ENCODE results near the gene COL5A1.

Gene COL5A1

DNA sequence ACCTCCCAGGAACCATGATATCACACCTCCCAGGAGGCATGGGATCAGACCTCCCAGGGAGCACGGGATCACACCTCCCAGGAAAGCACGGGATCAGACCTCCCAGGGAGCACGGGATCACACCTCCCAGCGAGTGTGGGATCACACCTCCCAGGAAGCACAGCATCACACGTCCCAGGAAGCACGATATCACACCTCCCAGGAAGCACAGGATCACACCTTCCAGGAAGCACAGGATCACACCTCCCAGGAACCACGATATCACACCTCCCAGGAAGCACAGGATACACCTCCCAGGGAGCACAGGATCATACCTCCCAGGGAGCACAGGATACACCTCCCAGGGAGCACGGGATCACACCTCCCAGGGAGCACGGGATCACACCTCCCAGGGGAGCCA, 209.0 kb downstream of the COL5A1 start:
- TF ChIP-seq REST (IDR thresholded peaks at IDR 0.05; ENCODE audit: insufficient replicate concordance, low read depth) (no peak), SPI1 (IDR thresholded peaks at IDR 0.05; ENCODE audit: borderline replicate concordance, low read depth) (no peak), GABPA (IDR thresholded peaks at IDR 0.05; ENCODE audit: low read depth) (no peak), POLR2AphosphoS5 (IDR thresholded peaks at IDR 0.05; ENCODE audit: low read depth) (no peak)
- TF ChIP-seq, protein P1, sequence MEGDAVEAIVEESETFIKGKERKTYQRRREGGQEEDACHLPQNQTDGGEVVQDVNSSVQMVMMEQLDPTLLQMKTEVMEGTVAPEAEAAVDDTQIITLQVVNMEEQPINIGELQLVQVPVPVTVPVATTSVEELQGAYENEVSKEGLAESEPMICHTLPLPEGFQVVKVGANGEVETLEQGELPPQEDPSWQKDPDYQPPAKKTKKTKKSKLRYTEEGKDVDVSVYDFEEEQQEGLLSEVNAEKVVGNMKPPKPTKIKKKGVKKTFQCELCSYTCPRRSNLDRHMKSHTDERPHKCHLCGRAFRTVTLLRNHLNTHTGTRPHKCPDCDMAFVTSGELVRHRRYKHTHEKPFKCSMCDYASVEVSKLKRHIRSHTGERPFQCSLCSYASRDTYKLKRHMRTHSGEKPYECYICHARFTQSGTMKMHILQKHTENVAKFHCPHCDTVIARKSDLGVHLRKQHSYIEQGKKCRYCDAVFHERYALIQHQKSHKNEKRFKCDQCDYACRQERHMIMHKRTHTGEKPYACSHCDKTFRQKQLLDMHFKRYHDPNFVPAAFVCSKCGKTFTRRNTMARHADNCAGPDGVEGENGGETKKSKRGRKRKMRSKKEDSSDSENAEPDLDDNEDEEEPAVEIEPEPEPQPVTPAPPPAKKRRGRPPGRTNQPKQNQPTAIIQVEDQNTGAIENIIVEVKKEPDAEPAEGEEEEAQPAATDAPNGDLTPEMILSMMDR (IDR thresholded peaks at IDR 0.05; ENCODE audit: insufficient read depth, low read length), result no peak
- Histone ChIP-seq H3K4me3 (replicated peaks; ENCODE audit: insufficient read depth, low read length) (no peak overlapping the region), H3K27me3 (ENCODE audit: insufficient read depth, poor library complexity, severe bottlenecking) (no peaks in the 10 kb centered on the region), H3K27ac (replicated peaks) (no peak overlapping the region)
- no peak for DNase-seq (ENCODE audit: low read depth in 1 of 2, low spot score in 1 of 2)

DNA sequence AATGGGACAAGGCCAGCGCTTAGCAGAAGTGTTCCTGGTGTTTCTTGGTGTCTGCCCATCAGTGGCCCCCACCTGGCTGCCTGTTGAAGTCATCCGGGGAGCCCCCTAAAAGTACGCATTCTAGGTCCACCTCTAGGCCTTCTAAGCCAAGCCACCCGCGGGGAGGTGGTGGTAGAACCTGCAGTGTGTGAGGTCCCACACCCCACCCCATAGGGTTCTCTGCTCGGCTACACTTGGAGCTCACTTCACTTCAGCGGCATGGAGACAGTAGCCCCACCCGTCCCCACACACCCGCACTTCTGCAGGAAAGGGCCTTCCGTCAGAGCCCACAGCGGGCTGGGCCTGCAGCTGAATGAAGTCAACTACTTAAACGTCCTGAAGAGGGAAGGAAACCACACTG, 209.4 kb downstream of the COL5A1 start:
- no peak for DNase-seq (ENCODE audit: low read depth in 1 of 2, low spot score in 1 of 2)
- no peak overlapping the region for H3K27ac ChIP-seq (replicated peaks)
- H3K27me3 ChIP-seq (ENCODE audit: insufficient read depth, poor library complexity, severe bottlenecking), result no peaks in the 10 kb centered on the region
- TF ChIP-seq SPI1 (IDR thresholded peaks at IDR 0.05; ENCODE audit: borderline replicate concordance, low read depth) (no peak), REST (IDR thresholded peaks at IDR 0.05; ENCODE audit: insufficient replicate concordance, low read depth) (no peak), POLR2AphosphoS5 (IDR thresholded peaks at IDR 0.05; ENCODE audit: low read depth) (no peak), GABPA (IDR thresholded peaks at IDR 0.05; ENCODE audit: low read depth) (no peak)
- TF ChIP-seq, protein P1 (IDR thresholded peaks at IDR 0.05; ENCODE audit: insufficient read depth, low read length), result no peak
- H3K4me3 ChIP-seq (replicated peaks; ENCODE audit: insufficient read depth, low read length), result no peak overlapping the region

DNA sequence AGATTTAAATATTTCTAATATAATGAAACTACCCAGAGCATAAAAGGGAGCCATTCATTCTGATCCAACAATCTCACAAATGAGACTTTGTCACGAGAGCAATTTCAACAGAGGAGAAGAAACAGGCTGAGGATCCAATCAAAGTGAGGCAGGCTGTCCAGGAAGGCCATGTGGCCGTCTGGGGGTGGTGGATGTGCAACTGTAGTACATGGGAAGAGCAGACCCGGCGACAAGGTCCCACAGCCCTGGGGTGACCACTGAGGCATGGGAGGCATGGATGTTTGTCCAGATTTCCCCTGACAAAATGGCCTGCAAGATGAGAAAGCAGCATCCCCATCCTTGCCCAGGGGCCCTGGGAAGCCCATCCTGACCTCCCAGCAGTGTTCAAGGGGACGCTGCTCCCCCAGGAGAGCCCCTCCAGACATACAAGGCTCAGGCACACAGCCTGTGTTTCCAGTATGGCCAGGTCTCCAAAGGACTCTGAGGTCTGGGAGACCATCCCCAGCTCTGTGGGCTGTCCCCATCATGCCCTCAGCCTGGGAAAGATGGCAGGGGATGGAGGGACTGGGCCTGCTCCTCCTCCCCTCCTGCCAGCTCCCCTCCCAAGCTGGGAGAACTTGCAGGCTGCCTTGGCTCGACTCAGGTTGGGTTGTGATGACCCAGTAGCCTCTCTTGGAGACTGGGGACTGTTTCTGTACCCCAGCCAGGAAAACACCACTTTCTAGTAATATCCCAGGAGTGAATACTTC, 211.5 kb downstream of the COL5A1 start:
- Histone ChIP-seq H3K27me3 (ENCODE audit: insufficient read depth, poor library complexity, severe bottlenecking) (no peaks in the 10 kb centered on the region), H3K27ac (replicated peaks) (no peak overlapping the region), H3K4me3 (replicated peaks; ENCODE audit: insufficient read depth, low read length) (no peak overlapping the region)
- DNase-seq (ENCODE audit: low read depth in 1 of 2, low spot score in 1 of 2), result no peak
- no peak for TF ChIP-seq POLR2AphosphoS5 (IDR thresholded peaks at IDR 0.05; ENCODE audit: low read depth)

- Histone ChIP-seq H3K4me3 (replicated peaks; ENCODE audit: insufficient read depth, low read length) (no peak overlapping the region), H3K27ac (replicated peaks) (no peak overlapping the region), H3K27me3 (ENCODE audit: insufficient read depth, poor library complexity, severe bottlenecking) (no peaks in the 10 kb centered on the region)
- DNase-seq (ENCODE audit: low read depth in 1 of 2, low spot score in 1 of 2), result no peak
- TF ChIP-seq GABPA (IDR thresholded peaks at IDR 0.05; ENCODE audit: low read depth), result no peak
- no peak for TF ChIP-seq SPI1 (IDR thresholded peaks at IDR 0.05; ENCODE audit: borderline replicate concordance, low read depth)
- TF ChIP-seq POLR2AphosphoS5 (IDR thresholded peaks at IDR 0.05; ENCODE audit: low read depth), result no peak
- TF ChIP-seq, protein P1 (IDR thresholded peaks at IDR 0.05; ENCODE audit: insufficient read depth, low read length), result no peak
- TF ChIP-seq REST (IDR thresholded peaks at IDR 0.05; ENCODE audit: insufficient replicate concordance, low read depth), result no peak
These were observed 212.3 kb downstream of the COL5A1 start for GRCh38 chr9:134853893-134854292.

Data from HL-60 (cell line).